HUES6 (cell line): Measurements from ENCODE around the gene AP1AR.
"Not testable (repeated sequence)": the region's sequence is repeated elsewhere in the genome, so short reads cannot be mapped to it uniquely, and the experiment has no call there.

Experiments
- H3K27ac ChIP-seq: 2 replicates; pipeline ENCODE4 v1.7.0; 2013; ENCODE audit warnings: low read depth, mild to moderate bottlenecking, low read length, inconsistent platforms
- H3K27me3 ChIP-seq: 2 replicates; pipeline ENCODE4 v1.6.1; 2013; ENCODE audit warnings: low read length; ENCODE audit not compliant: control insufficient read depth, insufficient read depth
- H3K36me3 ChIP-seq: 2 replicates; pipeline ENCODE4 v1.6.1; 2013; ENCODE audit warnings: low read length; ENCODE audit not compliant: control insufficient read depth, insufficient read depth
- H3K4me1 ChIP-seq: 2 replicates; pipeline ENCODE4 v1.6.1; 2013; ENCODE audit warnings: low read length; ENCODE audit not compliant: control insufficient read depth, insufficient read depth
- H3K4me3 ChIP-seq: 2 replicates; pipeline ENCODE4 v1.5.1; 2013; ENCODE audit warnings: low read depth, low read length
- H3K9ac ChIP-seq: one replicate; pipeline ENCODE4 v1.6.1; 2013; ENCODE audit warnings: mild to moderate bottlenecking, low read length
- H3K9me3 ChIP-seq: 2 replicates; pipeline ENCODE4 v1.6.1; 2013; ENCODE audit warnings: low read depth, low read length; ENCODE audit not compliant: control insufficient read depth, insufficient read depth

The AP1AR gene

GRCh38 chr4:112290341-112290740 is 58.8 kb downstream of the AP1AR start:
- H3K4me1 ChIP-seq, result no peaks in the 10 kb centered on the region
- H3K9ac ChIP-seq, result no peak overlapping the region
- H3K9me3 ChIP-seq, result no peaks in the 10 kb centered on the region
- H3K27ac ChIP-seq, result no peak overlapping the region
- H3K36me3 ChIP-seq, result no peaks in the 10 kb centered on the region
- H3K27me3 ChIP-seq, result peaks cover 11% of the 10 kb centered on the region
- no peak overlapping the region for H3K4me3 ChIP-seq

GRCh38 chr4:112296949-112297880 is 65.6 kb downstream of the AP1AR start, which contains the start of gene ALPK1:
Gene ALPK1 (plus strand): TSS chr4:112297369.
- H3K36me3 ChIP-seq, result no peaks in the 10 kb centered on the region
- no peaks in the 10 kb centered on the region for H3K9me3 ChIP-seq
- H3K4me1 ChIP-seq, result no peaks in the 10 kb centered on the region; the same call in 1 of the 2 replicates
- no peak within 1 kb of the TSS for H3K4me3 ChIP-seq
- H3K27me3 ChIP-seq, result no peaks in the 10 kb centered on the region
- no peak within 1 kb of the TSS for H3K9ac ChIP-seq
- no peak within 1 kb of the TSS for H3K27ac ChIP-seq

- no peaks in the 10 kb centered on the region for H3K36me3 ChIP-seq
- no peak overlapping the region for H3K9ac ChIP-seq
- no peaks in the 10 kb centered on the region for H3K9me3 ChIP-seq
- no peak overlapping the region for H3K4me3 ChIP-seq
- no peaks in the 10 kb centered on the region for H3K27me3 ChIP-seq
- H3K4me1 ChIP-seq, result peaks cover 6% of the 10 kb centered on the region
- no peak overlapping the region for H3K27ac ChIP-seq
These were observed 68.1 kb downstream of the AP1AR start for GRCh38 chr4:112299721-112300120.

- H3K9me3 ChIP-seq, result no peaks in the 10 kb centered on the region
- H3K9ac ChIP-seq, result no peak overlapping the region
- no peaks in the 10 kb centered on the region for H3K36me3 ChIP-seq
- H3K27me3 ChIP-seq, result no peaks in the 10 kb centered on the region
- no peak overlapping the region for H3K27ac ChIP-seq
- H3K4me1 ChIP-seq, result peaks cover 6% of the 10 kb centered on the region; the same call in 1 of the 2 replicates
- no peak overlapping the region for H3K4me3 ChIP-seq
These were observed 71.0 kb downstream of the AP1AR start for GRCh38 chr4:112302320-112303274.

GRCh38 chr4:112305477-112305876 is 73.9 kb downstream of the AP1AR start:
- not testable (repeated sequence) for H3K4me3 ChIP-seq, H3K9me3 ChIP-seq, H3K27me3 ChIP-seq

GRCh38 chr4:112309263-112309791 is 77.7 kb downstream of the AP1AR start:
- not testable (repeated sequence) for H3K4me1 ChIP-seq, H3K27me3 ChIP-seq, H3K36me3 ChIP-seq, H3K27ac ChIP-seq, H3K9me3 ChIP-seq
- H3K4me3 ChIP-seq, result peak overlapping the region; percentile 19; the same call in 1 of the 2 replicates
- H3K9ac ChIP-seq, result peak overlapping the region; percentile 20

More at GRCh38 chr4:112305477-112305876, 73.9 kb downstream of the AP1AR start:
- not testable (repeated sequence) for H3K36me3 ChIP-seq, H3K27ac ChIP-seq, H3K9ac ChIP-seq
- peaks cover 14% of the 10 kb centered on the region for H3K4me1 ChIP-seq

- no peaks in the 10 kb centered on the region for H3K9me3 ChIP-seq
- no peak overlapping the region for H3K27ac ChIP-seq
- H3K4me3 ChIP-seq, result no peak overlapping the region
- H3K9ac ChIP-seq, result no peak overlapping the region
- no peaks in the 10 kb centered on the region for H3K27me3 ChIP-seq
- H3K36me3 ChIP-seq, result no peaks in the 10 kb centered on the region
- peaks cover 8% of the 10 kb centered on the region for H3K4me1 ChIP-seq
These were observed 79.9 kb downstream of the AP1AR start for GRCh38 chr4:112311516-112311915.

- H3K27me3 ChIP-seq, result no peaks in the 10 kb centered on the region
- no peaks in the 10 kb centered on the region for H3K36me3 ChIP-seq
- H3K4me3 ChIP-seq, result no peak overlapping the region
- no peaks in the 10 kb centered on the region for H3K9me3 ChIP-seq
- H3K4me1 ChIP-seq, result peaks cover 8% of the 10 kb centered on the region
- no peak overlapping the region for H3K27ac ChIP-seq
- H3K9ac ChIP-seq, result no peak overlapping the region
These were observed 81.1 kb downstream of the AP1AR start for GRCh38 chr4:112312610-112313239.

GRCh38 chr4:112315446-112315845 is 83.9 kb downstream of the AP1AR start:
- no peaks in the 10 kb centered on the region for H3K36me3 ChIP-seq
- H3K4me3 ChIP-seq, result no peak overlapping the region
- no peak overlapping the region for H3K27ac ChIP-seq
- H3K9me3 ChIP-seq, result no peaks in the 10 kb centered on the region
- no peaks in the 10 kb centered on the region for H3K4me1 ChIP-seq
- H3K27me3 ChIP-seq, result 0 out of 2 replicates have a peak, but pooled peaks cover 5% of the 10 kb centered on the region
- no peak overlapping the region for H3K9ac ChIP-seq

GRCh38 chr4:112316360-112316759 is 84.8 kb downstream of the AP1AR start:
- Histone ChIP-seq H3K9ac (no peak overlapping the region), H3K27me3 (0 out of 2 replicates have a peak, but pooled peaks cover 5% of the 10 kb centered on the region), H3K9me3 (no peaks in the 10 kb centered on the region), H3K36me3 (no peaks in the 10 kb centered on the region), H3K4me3 (no peak overlapping the region), H3K4me1 (no peaks in the 10 kb centered on the region), H3K27ac (no peak overlapping the region)
